GM06990 (cell line): Measurements from ENCODE around the gene PRSS56.

Experiments
- DNase-seq: peaks from one replicate; pipeline ENCODE4 v3.0.0-alpha.2; 2011; ENCODE audit not compliant: insufficient read length; ENCODE audit errors: extremely low read depth
- H3K27me3 ChIP-seq: replicated peaks from 2 replicates; pipeline ENCODE4 v1.6.0; 2011; ENCODE audit warnings: low read length; ENCODE audit not compliant: control insufficient read depth, insufficient read depth
- H3K36me3 ChIP-seq: 2 replicates; pipeline ENCODE4 v1.5.1; 2011; ENCODE audit warnings: low read length; ENCODE audit not compliant: control insufficient read depth, insufficient read depth
- H3K4me3 ChIP-seq: replicated peaks from 2 replicates; pipeline ENCODE4 v1.5.1; 2011; ENCODE audit warnings: low read depth, mild to moderate bottlenecking, control low read depth, low read length
- TF ChIP-seq, protein P1 (sequence below): IDR thresholded peaks from 2 replicates; pipeline ENCODE4 v1.5.1; 2011; ENCODE audit warnings: low read length, control low read depth, mild to moderate bottlenecking, inconsistent platforms; ENCODE audit not compliant: insufficient read depth, poor library complexity, severe bottlenecking

PRSS56 gene

DNA sequence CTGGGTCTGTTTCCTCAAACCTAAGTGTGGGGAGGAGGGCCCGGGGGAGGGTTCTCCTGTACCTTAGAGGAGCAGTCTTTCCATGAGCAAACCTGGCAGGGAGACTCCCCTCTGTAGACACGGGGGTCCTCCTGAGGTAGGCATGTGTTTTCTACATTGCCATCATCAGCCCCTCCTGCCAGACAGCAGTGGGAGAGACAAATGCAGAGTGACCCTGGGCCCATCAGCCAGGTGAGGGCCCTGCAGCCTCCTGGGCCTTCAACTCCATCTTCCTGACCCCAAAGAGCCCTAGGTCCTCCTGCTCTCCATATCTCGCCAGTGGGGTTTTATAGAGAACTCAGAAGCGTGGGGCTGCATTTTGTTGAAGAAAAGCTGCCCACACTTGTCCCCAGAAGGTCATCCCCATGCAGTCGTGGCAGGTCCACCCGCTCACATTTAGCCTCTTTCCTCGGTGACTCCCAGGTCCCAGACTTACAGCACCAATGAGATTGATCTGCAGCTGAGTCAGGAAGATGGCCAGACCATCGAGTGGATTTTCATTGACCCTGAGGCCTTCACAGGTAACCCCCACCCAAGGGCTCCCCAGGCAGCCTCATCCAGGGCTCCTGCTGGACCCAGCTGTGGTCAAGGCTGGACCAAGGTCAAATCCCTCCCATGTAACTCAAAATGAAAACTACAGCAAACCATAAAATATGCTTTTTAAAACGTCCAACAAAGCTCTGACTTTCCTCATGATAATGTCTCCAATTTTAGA, 21.9 kb downstream of the PRSS56 start:
- Histone ChIP-seq H3K27me3 (no peaks in the 10 kb centered on the region), H3K36me3 (peaks cover 12% of the 10 kb centered on the region), H3K4me3 (no peak overlapping the region)
- TF ChIP-seq, protein P1, sequence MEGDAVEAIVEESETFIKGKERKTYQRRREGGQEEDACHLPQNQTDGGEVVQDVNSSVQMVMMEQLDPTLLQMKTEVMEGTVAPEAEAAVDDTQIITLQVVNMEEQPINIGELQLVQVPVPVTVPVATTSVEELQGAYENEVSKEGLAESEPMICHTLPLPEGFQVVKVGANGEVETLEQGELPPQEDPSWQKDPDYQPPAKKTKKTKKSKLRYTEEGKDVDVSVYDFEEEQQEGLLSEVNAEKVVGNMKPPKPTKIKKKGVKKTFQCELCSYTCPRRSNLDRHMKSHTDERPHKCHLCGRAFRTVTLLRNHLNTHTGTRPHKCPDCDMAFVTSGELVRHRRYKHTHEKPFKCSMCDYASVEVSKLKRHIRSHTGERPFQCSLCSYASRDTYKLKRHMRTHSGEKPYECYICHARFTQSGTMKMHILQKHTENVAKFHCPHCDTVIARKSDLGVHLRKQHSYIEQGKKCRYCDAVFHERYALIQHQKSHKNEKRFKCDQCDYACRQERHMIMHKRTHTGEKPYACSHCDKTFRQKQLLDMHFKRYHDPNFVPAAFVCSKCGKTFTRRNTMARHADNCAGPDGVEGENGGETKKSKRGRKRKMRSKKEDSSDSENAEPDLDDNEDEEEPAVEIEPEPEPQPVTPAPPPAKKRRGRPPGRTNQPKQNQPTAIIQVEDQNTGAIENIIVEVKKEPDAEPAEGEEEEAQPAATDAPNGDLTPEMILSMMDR: no peak
- no peak for DNase-seq

DNA sequence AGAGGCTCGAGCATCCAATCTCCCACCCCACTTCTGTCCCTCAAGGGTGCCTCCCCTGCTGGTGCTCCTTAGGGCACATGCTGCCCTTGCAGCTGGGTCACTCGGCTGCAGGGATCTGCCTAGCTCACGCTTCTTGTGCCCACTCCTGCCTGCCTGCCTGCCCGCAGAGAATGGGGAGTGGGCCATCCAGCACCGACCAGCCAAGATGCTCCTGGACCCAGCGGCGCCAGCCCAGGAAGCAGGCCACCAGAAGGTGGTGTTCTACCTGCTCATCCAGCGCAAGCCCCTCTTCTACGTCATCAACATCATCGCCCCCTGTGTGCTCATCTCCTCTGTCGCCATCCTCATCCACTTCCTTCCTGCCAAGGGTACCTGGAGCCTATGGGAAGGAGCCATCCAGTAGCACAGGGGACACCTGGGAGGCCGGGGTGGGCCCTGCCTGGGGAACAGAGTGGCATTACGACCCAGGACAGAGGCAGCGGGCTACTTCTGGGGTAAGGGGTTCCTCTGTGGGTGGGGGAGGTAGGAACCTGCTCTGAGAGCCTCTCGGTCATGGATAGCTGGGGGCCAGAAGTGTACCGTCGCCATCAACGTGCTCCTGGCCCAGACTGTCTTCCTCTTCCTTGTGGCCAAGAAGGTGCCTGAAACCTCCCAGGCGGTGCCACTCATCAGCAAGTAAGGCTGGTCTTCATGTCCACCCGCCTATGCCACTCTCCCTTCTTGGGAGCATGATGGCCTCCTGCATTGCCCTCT, 22.7 kb downstream of the PRSS56 start:
- TF ChIP-seq, protein P1: no peak
- no peak overlapping the region for H3K4me3 ChIP-seq
- H3K36me3 ChIP-seq: peaks cover 12% of the 10 kb centered on the region
- no peaks in the 10 kb centered on the region for H3K27me3 ChIP-seq
- DNase-seq: no peak

DNA sequence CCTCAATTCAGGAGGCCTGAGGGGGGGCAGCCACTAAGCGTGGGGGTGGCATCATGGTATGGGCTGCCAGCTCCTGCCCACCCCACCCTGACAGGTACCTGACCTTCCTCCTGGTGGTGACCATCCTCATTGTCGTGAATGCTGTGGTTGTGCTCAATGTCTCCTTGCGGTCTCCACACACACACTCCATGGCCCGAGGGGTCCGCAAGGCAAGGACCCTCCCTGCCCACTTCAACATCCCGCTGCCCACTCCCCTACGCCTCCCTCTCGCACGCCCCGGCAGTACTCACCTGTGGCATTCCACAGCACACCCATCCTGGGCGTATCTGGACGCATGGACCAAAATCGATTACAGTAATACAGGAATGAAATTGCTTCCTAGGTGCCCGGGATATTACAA, 23.3 kb downstream of the PRSS56 start:
- TF ChIP-seq, protein P1: no peak
- Histone ChIP-seq H3K4me3 (no peak overlapping the region), H3K36me3 (peaks cover 12% of the 10 kb centered on the region), H3K27me3 (no peaks in the 10 kb centered on the region)
- no peak for DNase-seq

DNA sequence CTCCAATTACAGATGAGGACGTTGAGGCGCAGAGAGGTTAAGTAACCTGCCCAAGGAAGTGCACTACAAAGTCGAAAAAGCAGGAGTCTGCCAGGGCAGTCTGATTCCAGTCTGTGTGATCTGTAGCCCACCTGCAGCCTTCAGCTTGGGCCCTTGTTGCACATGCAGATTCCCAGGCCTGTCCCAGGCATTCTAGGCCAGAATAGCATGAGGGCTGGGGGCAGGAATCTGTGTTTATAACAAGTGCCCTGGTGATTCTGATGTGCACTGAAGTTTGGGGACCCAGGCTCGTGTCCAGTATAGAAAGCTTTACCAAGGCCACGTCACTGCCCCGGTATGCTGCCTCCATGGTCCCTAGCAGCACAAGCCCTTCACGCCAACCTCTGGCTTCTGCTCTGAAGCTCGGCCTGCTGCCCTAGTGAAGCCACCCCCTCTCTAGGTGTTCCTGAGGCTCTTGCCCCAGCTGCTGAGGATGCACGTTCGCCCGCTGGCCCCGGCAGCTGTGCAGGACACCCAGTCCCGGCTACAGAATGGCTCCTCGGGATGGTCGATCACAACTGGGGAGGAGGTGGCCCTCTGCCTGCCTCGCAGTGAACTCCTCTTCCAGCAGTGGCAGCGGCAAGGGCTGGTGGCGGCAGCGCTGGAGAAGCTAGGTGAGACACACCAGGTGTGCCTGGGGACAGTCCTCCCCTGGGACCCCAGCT, 23.9 kb downstream of the PRSS56 start:
- DNase-seq: no peak
- no peaks in the 10 kb centered on the region for H3K27me3 ChIP-seq
- TF ChIP-seq, protein P1: no peak
- peaks cover 12% of the 10 kb centered on the region for H3K36me3 ChIP-seq
- H3K4me3 ChIP-seq: no peak overlapping the region

DNA sequence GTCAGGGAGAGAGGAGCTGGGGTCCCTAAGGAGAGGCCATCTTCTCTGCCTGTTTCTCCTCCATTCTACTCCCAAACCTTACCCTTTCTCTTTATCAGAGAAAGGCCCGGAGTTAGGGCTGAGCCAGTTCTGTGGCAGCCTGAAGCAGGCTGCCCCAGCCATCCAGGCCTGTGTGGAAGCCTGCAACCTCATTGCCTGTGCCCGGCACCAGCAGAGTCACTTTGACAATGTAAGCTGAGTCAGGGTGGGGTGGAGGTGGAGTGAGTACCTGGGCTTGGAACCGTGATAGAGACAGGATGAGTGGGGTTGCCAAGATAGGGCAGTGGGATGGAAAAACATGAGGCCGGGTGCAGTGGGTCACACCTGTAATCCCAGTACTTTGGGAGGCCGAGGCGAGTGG, 24.5 kb downstream of the PRSS56 start:
- no peak for DNase-seq
- TF ChIP-seq, protein P1: no peak
- Histone ChIP-seq H3K27me3 (no peaks in the 10 kb centered on the region), H3K36me3 (peaks cover 12% of the 10 kb centered on the region), H3K4me3 (no peak overlapping the region)
